GM12873 (cell line): Measurements from ENCODE around the gene SLC35E2B.
"Not testable (repeated sequence)": the region's sequence is repeated elsewhere in the genome, so short reads cannot be mapped to it uniquely, and the experiment has no call there.

Source experiments
- TF ChIP-seq, protein P1 (sequence below): IDR thresholded peaks from 2 replicates; pipeline ENCODE4 v1.5.1; 2012; ENCODE audit warnings: low read depth, mild to moderate bottlenecking, moderate library complexity, low read length, control low read depth; ENCODE audit not compliant: insufficient read depth; ENCODE audit errors: missing control alignments

Gene SLC35E2B

DNA sequence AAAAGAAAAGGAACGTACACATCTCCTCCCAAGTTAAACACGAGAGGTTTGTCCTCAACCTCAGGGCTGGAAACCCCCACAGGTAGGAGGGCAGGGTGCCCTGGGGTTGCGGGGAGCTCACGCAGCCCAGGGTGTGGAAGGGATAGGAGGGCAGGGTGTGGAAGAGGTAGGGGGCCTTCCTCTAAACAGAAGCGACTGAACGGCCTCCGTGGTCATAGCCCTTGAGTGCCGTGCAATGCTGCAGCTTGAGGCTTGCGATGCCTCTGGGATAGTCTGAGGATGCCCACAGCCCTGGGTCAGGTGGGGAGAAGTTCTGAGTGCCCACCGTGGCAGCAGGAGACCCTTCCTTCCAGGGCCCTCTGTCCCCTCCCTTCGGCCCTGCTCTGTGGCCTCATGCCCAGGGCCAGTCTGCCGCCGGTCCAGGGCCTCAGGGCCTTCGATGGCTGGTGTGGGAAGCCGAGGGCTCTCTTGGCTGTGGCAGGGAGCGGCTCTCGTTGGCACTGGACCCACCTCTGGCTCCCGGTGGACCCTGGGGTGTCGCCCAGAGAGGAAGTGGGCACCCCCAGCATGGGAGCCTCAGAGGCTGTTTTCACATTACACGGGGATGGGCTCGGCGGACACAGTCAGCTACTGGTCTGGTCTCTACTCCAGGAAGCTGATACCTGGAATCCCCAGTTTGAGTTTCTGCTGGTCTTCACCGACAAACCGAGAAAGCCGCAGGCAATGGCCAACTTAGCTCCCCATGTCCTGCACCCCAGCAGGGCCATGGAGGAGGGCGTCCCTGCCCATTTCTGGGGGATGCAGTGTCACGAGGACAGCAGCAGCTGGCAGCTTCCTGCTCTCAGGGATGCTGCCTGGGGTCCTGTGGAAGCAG is 27.4 kb downstream of the SLC35E2B start:
- TF ChIP-seq, protein P1, sequence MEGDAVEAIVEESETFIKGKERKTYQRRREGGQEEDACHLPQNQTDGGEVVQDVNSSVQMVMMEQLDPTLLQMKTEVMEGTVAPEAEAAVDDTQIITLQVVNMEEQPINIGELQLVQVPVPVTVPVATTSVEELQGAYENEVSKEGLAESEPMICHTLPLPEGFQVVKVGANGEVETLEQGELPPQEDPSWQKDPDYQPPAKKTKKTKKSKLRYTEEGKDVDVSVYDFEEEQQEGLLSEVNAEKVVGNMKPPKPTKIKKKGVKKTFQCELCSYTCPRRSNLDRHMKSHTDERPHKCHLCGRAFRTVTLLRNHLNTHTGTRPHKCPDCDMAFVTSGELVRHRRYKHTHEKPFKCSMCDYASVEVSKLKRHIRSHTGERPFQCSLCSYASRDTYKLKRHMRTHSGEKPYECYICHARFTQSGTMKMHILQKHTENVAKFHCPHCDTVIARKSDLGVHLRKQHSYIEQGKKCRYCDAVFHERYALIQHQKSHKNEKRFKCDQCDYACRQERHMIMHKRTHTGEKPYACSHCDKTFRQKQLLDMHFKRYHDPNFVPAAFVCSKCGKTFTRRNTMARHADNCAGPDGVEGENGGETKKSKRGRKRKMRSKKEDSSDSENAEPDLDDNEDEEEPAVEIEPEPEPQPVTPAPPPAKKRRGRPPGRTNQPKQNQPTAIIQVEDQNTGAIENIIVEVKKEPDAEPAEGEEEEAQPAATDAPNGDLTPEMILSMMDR, result no peak

DNA sequence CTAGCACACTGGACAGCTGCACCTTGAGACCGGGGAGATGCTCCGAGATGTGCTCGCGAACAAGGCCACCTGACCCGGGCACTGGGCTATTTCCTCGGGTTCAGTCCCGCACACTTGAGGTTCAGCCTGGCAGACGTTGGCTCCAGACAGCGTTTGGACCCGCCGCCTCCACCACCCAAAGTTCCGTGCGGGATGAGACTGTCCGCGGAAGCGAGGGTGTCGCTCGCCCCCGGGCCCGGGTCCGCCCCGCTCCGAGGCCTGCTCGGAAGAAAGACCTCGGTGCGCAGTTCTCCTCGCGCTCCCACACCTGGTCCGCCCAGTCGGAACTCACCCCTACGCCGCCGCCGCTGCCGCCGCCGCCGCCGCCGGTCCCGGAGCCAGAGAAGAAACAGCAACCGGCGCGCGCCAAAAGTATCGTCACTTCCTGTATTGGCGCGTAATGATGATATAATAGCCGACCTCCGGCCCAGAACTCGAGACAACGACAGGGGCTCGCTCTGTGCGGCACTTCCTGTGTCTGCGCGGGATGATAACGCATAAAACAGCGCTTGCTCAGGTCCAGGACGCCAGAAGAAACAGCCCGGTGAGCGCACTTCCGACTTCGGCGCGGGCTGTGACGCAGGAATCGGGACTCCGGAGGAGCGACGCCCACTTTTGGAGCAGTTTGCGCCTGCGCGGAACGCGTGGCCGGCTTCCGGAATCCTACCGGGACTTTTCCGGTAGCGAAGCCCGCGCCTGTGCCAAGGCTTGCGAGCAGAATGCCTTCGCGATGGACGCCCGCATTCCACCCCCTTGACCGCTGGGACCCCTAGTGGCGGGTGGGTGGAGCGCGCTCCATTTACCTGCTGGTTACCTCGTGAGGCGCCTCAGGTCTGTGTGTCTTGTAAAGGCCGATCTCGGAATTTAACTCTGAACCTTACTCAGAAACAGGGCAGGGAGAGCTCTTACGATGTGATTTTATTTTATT is 33.7 kb downstream of the SLC35E2B start, which contains the start of gene CDK11B:
CDK11B (minus strand) TSS at position 422 of the 967 bp plus-strand sequence. CDS start 1,519 bp downstream, outside the sequence.
- TF ChIP-seq, protein P1, result not testable (repeated sequence)

DNA sequence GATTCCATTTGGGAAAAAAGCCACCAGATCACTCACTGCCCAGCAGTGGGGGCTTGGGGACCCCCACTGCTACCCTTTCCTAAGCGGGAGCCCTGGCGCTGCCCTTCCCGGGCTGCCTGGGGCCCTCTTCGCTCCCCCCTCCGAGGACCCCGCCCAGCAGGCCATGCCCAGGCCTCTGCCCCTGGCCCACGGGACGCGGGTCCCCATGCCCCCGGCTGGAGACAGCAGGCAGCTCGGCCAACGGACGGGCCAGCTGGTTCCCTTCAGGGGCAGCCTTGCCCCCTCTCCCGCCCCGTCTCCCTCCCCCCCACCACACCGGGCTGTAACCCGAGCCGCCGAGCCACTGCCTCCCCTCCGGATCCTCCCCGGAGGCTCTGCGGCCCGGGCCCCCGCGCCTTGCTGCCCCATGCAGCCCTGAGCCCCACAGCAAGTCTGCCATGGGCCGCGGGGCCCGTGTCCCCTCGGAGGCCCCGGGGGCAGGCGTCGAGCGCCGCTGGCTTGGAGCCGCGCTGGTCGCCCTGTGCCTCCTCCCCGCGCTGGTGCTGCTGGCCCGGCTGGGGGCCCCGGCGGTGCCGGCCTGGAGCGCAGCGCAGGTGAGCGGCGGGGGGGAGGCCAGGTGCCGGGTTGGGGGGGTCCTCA is 60.7 kb downstream of the SLC35E2B start, which contains the start of gene MMP23B:
MMP23B (plus strand) TSS at position 392 of the 639 bp plus-strand sequence; CDS start at position 438, 46 bp downstream.
- TF ChIP-seq, protein P1, result no peak

DNA sequence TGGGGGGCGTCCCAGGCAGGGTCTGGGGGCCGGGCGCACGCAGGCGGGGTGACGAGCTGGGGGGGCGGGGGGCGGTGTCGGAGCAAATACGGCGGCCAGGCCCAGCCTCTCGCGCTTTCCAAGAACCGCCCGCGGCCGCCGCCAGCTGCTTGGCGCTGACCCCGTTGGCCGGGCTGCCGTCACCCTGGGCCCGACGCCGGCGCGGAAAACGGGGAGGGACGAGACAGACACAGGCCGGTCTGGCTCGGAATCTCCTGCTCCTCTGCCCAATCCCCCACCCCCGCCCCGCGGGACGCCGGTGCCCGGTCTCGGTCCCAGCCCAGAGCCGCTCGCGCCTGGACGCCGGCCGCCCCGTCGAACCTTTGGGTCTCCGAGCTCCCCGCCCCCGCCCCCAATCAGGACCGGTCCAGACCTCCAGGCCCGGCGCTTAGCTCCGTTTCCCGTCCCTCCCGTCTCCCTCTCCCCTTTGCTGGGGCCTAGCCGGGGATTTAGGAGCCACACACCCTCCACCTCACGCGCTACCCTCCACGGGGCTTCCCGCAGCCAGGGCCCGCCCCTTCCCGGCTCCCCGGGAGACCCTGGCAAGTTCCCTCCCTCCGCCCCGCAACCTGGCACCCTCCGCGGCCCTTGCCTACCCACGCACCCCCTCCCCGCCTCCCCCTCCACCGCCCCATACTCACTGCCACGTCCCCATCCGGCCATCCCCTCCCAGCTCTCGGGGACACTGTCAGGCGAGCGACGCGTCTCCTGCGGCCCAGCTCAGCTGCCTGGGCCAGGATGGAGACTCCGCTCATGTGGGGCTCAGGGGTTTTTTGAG is 61.4 kb downstream of the SLC35E2B start:
- TF ChIP-seq, protein P1, result no peak

DNA sequence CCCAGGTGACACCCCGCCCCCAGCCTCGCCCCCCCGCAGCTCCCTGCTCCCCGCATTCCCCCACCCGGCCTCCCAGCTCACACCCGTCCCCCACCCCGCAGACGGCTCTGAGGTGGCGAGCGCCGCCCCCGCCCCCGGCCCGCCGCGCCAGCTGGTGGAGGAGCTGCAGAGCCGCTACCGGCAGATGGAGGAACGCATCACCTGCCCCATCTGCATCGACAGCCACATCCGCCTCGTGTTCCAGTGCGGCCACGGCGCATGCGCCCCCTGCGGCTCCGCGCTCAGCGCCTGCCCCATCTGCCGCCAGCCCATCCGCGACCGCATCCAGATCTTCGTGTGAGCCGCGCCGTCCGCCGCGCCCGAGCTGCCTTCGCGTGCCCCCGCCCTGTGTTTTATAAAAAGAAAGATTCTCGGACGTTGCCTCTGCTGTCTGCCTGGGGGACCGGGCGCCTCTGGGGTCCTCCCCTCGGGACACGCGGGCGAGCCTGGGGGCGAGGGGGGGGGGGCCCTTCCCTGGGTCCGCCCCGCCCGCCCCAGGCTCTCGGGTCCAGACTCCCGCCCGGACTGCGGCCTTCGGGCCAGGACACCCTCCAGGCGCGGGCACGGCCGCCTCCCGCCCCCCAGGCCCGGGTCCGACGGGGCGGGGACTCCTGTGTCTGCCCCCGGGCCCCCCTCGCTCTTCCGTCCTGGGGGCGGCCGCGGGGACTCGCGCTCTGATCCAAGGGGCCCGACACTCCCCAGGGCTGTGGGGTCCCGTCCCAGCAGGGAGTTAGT is 62.2 kb downstream of the SLC35E2B start:
- TF ChIP-seq, protein P1, result peak; percentile 13

DNA sequence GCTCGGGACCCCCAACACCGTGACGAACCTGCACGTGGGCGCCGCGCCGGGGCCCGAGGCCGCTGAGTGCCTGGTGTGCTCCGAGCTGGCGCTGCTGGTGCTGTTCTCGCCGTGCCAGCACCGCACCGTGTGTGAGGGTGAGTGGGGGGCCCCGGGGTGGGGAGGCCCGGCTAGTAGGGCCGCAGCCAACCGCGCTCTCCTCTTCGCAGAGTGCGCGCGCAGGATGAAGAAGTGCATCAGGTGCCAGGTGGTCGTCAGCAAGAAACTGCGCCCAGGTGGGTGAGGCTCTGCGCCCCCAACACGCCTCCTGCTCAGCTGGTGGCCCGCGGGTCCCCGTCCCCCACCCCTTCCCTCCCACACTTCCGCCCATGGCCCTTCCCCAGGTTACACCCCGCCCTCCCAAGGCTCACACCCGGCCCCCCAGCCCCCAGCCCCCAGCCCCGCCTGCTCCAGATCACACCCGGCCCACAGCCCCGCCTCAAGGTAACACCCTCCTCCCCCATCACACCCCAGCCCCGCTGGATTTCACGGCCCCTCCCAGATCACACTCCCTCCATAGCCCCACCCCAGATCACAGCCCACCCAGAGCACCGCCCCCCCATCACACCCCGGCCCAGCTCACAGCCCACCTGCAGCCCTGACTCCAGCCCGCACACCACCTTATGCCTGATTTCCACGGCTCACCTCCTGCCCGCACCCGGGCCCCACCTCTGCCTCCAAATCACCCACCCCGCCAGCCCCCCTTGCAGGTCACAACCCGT is 63.0 kb downstream of the SLC35E2B start:
- TF ChIP-seq, protein P1, result no peak
